GM18519 (cell line): ENCODE measurements around the gene ZNF668.
A peak's percentile ranks its signal among the peaks of the same experiment; 100 is the strongest.

Experiments used
- ATAC-seq: cut with Tn5 transposase; IDR thresholded peaks from one replicate; pipeline ENCODE4 v1.9.1; 2021; ENCODE audit warnings: mild to moderate bottlenecking, moderate library complexity; ENCODE audit not compliant: unreplicated experiment, low FRiP score

The ZNF668 gene

GRCh38 chr16:31082368-31083045 lies 8.5 kb upstream of the ZNF668 start:
- ATAC-seq: no peak

- ATAC-seq: no peak
These were observed 7.7 kb upstream of the ZNF668 start for GRCh38 chr16:31081428-31082351.

GRCh38 chr16:31080756-31081419 lies 6.8 kb upstream of the ZNF668 start:
- no peak for ATAC-seq

- ATAC-seq: no peak
These were observed 6.1 kb upstream of the ZNF668 start for GRCh38 chr16:31080035-31080629.

- ATAC-seq: no peak
These were observed 5.4 kb upstream of the ZNF668 start for GRCh38 chr16:31079342-31079944.

GRCh38 chr16:31078597-31079341 lies 4.7 kb upstream of the ZNF668 start:
- ATAC-seq: no peak

- ATAC-seq: no peak
These were observed 3.8 kb upstream of the ZNF668 start for GRCh38 chr16:31077592-31078396.

- no peak for ATAC-seq
These were observed 3.0 kb upstream of the ZNF668 start for GRCh38 chr16:31077024-31077423.

GRCh38 chr16:31076319-31076718 lies 2.3 kb upstream of the ZNF668 start:
- ATAC-seq: no peak

GRCh38 chr16:31074814-31075183 lies 759 bp upstream of the ZNF668 start:
- no peak for ATAC-seq

- peak; percentile 36 for ATAC-seq
These were observed 684 bp downstream of the ZNF668 start for GRCh38 chr16:31073142-31073969.

- no peak for ATAC-seq
These were observed 1.4 kb downstream of the ZNF668 start for GRCh38 chr16:31072540-31073141.

- ATAC-seq: no peak
These were observed 2.2 kb downstream of the ZNF668 start for GRCh38 chr16:31071861-31072260.

GRCh38 chr16:31067342-31067741 lies 6.7 kb downstream of the ZNF668 start:
- ATAC-seq: no peak

- ATAC-seq: no peak
These were observed 9.1 kb downstream of the ZNF668 start for GRCh38 chr16:31064882-31065461.

- no peak for ATAC-seq
These were observed 10.0 kb downstream of the ZNF668 start for GRCh38 chr16:31063843-31064611.

- ATAC-seq: no peak
These were observed 10.6 kb downstream of the ZNF668 start for GRCh38 chr16:31063495-31063842.
